Epithelial cell of esophagus (primary cell): Measurements from ENCODE around the gene ZNF747.
"Not testable (repeated sequence)": the region's sequence is repeated elsewhere in the genome, so short reads cannot be mapped to it uniquely, and the experiment has no call there.

Experiments used
- DNase-seq: peaks from one replicate; pipeline ENCODE4 v3.0.0; 2010; ENCODE audit warnings: low read depth
- H3K4me3 ChIP-seq: 2 replicates; pipeline ENCODE4 v1.5.1; 2011; ENCODE audit warnings: mild to moderate bottlenecking, low read length, control low read depth
- TF ChIP-seq, protein P1 (sequence below): IDR thresholded peaks from 2 replicates; pipeline ENCODE4 v1.5.1; 2011; ENCODE audit warnings: low read depth, mild to moderate bottlenecking, low read length, control low read depth, inconsistent platforms; ENCODE audit not compliant: insufficient read depth; ENCODE audit errors: missing control alignments

Gene ZNF747

DNA sequence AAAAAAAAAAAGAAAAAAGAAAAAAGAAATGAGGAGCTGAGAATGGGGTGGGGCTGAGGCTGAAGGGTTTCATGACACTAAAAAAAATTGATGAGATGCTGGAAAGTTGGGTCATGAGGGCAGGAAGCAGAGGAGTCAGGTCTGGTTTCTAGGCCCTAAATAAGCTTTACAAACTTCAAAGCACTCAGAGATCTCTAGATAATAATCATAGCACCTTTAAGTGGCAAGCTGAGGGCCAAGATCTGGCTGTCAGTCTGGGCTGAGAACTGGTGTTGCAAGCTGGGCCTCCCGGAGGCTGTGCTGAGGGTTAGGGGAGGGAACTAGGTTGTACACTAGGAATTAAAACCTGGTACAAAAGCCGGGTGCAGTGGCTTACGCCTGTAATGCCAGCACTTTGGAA, 17.1 kb upstream of the ZNF747 start:
- DNase-seq = no peak
- no peak overlapping the region for H3K4me3 ChIP-seq

DNA sequence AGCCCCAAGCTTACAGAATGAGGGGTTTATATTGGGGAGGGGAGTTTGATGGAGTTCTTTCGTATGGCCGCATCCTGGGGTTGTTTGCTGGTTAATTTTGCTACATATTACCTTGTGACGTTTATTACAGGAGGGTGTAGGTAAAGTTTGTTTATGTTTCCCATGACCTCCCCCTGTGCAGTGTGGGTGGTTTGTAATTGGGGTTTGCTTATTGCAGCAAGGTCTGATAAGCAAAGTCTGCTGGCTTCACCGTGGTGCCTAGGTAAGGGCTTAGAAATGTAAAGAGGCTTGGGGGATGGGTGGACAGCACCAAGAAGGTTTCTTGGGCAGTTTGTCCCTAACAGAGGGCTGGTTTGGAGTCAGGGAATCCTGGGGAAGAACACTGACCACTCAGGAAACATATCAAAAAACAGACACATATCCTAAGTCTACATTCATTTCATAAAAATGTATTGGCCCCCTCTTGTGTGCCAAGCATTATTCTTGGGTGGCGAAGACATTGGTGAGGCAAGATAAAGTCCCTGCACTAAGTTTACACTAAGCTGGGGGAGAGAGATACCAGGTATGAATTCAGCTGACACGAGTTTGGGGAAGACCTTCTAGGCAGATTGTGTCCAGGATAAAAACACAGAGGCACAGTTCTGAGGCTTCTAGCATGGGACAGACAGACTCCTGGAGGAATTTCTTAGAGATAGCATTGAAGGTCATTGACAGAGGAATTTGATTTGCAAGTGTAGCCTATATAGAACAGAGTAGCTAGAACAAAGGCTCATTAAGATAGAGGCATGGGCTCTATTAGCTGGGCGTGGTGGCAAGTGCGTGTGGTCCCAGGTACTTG, 14.0 kb upstream of the ZNF747 start:
- TF ChIP-seq, protein P1, sequence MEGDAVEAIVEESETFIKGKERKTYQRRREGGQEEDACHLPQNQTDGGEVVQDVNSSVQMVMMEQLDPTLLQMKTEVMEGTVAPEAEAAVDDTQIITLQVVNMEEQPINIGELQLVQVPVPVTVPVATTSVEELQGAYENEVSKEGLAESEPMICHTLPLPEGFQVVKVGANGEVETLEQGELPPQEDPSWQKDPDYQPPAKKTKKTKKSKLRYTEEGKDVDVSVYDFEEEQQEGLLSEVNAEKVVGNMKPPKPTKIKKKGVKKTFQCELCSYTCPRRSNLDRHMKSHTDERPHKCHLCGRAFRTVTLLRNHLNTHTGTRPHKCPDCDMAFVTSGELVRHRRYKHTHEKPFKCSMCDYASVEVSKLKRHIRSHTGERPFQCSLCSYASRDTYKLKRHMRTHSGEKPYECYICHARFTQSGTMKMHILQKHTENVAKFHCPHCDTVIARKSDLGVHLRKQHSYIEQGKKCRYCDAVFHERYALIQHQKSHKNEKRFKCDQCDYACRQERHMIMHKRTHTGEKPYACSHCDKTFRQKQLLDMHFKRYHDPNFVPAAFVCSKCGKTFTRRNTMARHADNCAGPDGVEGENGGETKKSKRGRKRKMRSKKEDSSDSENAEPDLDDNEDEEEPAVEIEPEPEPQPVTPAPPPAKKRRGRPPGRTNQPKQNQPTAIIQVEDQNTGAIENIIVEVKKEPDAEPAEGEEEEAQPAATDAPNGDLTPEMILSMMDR = no peak
- H3K4me3 ChIP-seq = no peak overlapping the region
- DNase-seq = no peak

More for the DNA sequence above, 17.1 kb upstream of the ZNF747 start:
- TF ChIP-seq, protein P1 = no peak

DNA sequence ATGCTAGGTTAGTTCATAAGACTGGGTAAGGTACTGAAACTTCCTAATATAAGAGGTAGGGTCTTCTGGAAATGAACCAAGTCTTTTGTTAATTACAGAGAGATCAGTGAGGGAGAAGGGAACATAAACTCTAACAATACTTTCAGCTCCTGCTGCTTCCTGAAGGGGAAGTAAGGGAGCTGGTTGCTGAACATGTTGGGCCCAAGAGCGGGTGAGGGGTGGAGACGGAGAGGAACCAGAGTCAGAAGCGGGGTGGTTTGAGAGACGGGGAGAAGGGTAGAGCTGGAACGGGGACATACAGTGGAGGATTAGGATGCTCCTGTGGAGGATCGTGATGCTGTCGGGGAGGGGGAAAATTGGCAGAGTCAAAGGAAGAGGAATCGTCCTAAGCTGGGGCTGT, 11.5 kb upstream of the ZNF747 start:
- TF ChIP-seq, protein P1 = no peak
- no peak overlapping the region for H3K4me3 ChIP-seq
- DNase-seq = no peak

DNA sequence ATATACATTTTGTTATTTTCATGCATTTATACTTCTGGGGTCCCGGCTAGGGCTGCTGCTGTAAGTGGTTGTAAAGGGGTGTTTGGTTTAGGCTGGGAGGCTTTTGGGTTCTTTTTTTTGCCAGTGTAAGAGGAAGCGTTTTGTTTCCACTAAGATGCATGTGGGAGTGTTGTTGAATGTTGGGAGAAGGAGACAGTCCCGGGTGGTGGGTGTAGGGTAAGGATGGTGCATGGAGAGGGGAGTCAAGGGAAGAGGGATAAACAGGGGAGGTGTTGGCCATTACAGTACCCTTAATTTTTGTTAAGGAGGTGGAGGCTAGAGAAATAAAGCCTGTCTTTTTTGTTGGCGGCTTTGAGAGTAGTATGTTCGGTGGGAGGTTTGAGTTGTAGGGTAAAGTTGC, 8.4 kb upstream of the ZNF747 start:
- no peak for DNase-seq
- TF ChIP-seq, protein P1 = no peak
- H3K4me3 ChIP-seq = no peak overlapping the region

DNA sequence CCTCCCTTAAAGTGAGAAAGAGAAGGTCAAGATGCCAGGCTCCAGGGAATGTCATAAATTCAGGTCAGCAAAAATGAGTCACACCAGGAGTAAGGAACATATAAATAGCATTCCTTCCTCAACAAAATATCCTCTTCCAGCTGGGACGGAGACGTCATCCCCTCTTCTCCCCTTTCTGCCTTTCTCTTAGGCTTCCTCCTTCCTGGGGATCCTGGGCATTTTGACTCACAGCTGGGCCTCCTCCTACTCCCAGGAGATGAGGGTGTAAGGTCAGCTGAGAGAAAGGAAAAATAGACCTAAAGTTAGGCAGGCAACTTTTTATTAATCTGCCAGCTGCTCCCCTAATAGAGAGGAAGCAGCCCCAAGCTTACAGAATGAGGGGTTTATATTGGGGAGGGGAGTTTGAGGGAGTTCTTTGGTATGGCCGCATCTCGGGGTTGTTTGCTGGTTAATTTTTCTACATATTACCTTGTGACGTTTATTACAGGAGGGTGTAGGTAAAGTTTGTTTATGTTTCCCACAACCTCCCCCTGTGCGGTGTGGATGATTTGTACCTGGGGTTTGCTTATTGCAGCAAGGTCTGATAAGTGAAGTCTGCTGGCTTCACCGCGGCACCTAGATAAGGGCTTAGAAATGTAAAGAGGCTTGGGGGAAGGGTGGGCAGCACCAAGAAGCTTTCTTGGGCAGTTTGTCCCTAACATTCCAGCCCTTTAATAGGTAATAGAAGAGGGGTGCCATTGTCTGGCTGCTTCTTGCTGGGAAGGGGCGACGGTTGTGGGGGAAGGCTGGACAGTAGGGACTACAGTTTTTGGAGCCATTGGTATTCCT, 7.1 kb upstream of the ZNF747 start:
- no peak for DNase-seq
- H3K4me3 ChIP-seq = no peak overlapping the region
- TF ChIP-seq, protein P1 = no peak

DNA sequence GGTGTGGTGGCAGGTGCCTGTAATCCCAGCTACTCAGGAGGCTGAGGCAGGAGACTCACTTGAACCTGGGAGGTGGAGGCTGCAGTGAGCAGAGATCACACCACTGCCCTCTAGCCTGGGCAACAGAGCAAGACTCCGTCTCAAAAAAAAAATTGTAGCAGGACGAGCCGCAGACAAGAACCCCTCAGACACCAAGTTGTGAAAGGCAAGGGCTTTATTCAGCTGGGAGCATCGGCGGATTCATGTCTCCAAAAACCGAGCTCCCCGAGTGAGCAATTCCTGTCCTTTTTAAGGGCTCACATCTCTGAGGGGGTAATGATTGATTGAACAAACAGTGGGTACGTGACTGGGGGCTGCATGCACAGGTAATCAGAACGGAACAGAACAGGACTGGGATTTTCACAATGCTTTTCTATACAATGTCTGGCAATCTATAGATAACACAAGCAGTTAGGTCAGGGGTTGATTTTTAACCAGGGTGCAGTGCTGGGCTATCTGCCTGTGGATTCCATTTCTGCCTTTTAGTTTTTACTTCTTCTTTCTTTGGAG, 6.3 kb upstream of the ZNF747 start:
- H3K4me3 ChIP-seq, DNase-seq: not testable (repeated sequence)

DNA sequence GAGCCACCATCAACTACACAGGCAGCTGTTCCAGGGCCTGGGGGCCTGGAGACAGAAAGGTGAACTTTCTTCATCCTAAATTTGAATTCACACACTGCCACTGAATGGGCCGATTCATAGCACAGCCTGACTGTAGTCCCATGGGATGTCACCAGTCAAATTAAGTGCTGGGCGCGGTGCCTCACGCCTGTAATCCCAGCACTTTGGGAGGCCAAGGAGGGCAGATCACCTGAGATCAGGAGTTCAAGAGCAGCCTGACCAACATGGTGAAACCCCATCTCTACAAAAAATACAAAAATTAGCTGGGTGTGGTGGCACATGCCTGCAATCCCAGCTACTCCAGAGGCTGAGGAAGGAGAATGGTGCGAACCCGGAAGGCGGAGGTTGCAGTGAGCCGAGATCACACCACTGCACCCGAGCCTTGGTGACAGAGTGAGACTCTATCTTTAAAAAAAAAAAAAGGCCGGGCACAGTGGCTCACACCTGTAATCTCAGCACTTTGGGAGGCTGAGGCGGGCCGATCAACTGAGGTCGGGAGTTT, 5.4 kb upstream of the ZNF747 start:
- not testable (repeated sequence) for H3K4me3 ChIP-seq, DNase-seq
